Measurements from ENCODE around the gene SCAF4.

Gene SCAF4

GRCh38 chr21:31710586-31710985 lies 21.3 kb downstream of the SCAF4 start:
- DNase-seq, result no peak

DNA sequence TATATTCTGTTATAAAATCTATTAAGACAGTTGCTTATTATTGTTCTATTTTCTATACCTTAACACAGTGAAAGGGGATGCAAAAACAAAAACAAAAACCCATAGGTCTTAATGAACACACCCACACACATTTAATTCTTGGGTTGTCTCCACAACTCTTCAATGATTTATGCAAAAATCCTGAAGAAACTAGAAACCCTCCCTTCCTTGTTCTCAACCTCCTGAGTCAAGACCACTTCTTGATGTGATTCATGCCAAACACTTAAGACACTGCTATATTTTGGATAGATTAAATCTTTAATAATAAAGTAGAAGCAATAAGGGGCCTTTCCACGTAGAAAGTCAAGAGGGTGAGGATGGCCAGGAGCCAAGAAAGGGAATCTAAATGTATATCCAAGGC lies 23.4 kb downstream of the SCAF4 start:
- no peak for DNase-seq

GRCh38 chr21:31707499-31707898 lies 24.4 kb downstream of the SCAF4 start:
- DNase-seq, result no peak

DNA sequence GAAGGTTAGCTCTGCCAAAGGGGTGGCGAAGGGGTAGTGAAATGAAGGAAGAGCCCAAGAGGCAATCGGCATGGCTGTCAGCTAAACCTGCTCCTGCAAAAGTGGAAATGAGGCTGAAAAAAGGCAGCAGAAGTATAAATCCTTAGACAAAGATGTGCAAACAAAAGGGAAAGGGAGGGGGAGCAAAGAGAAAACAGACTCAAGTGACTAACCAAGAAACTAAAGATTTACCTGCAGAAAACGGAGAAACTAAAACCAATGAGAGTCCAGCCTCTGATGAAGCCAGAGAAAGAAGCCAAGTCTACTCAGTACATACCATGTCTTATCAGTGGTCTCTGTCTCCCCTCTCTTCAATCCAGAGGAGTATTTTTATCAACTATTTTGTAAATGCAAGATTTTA lies 25.4 kb downstream of the SCAF4 start:
- DNase-seq, result no peak

- DNase-seq, result no peak
Measured at GRCh38 chr21:31700040-31700439, 31.9 kb downstream of the SCAF4 start.

GRCh38 chr21:31698461-31698860 lies 33.5 kb downstream of the SCAF4 start:
- DNase-seq, result no peak

DNA sequence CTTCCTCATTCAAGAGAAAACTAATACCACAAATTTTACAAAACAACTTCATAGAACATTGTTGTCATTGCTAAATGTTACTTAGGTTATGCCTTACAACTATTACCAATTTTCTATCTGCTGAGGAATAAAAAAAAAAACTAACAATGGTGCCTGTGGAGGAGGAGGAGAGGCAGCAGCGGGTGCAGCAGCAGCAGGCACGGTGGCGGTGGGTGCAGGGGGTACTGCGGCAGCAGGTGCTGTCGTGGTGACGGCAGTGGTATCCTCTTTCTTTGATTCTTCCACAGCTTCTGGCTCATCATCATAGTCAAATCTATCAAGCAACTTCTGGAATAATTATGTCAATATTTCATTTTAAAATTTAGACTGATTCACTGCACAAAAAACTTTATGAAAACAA lies 35.5 kb downstream of the SCAF4 start:
- DNase-seq, result no peak

DNA sequence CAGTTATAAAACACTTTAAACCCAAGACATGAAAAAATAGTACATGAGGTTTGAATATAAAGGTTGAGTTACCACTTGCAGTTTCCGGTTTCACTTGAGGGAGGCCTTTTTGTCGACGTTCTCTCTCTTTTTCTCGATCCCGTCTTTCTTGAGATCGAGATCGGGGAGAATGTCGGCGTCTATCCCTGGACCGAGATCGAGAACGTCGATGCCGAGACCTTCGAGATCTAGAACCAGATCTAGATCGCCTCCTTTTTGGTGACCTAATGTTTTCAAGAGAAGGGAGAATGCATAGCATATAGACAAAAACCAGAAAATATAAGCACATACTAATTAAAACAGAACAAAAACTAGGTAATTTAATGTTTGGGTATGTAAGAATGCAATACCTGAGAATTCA lies 38.7 kb downstream of the SCAF4 start:
- no peak for DNase-seq

- no peak for DNase-seq
Measured at GRCh38 chr21:31688603-31689368, 43.1 kb downstream of the SCAF4 start.

DNA sequence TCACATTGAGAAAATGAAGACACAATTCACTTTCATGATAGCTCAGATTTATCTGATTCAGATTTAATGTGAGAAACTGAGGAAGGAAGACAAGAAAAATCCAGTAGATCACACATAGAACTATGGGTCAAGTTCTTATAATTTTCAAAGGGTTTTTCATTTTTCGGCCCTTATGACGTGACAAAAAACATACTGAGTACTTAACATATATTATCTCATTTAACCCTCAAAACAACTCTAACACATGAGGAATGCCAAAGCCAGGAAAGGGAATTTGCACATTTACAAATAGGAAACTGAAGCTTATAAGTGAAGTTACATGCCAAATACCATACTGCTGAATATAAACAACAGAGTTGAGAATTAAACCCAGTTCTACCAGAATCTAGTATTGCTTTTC lies 44.8 kb downstream of the SCAF4 start:
- DNase-seq, result no peak

DNA sequence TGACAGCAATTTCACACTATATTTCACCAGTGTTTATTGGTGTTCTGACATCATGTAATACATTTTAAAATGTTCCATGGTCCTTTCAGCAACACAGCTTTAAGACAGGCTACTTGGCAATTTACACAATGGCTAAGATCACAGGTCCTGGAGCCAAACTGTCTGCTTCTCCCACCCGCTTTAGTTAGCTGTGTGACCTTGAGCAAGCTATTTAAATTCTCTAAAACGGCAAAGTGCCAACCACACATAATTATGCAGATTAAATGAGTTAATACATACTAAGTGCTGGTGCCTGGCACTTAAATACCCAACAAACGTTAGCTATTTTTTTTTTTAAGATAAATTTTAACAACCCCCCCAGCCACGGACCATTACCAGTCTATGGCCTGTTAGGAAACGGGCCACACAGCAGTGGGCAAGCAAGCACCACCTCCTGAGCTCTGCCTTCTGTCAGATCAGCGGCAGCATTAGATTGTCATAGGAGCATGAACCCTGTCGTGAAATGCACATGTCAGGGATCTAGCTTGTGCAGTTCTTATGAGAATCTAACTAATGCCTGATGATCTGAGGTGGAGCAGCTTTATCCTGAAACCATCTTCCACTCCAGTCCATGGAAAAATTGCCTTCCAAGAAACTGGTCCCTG lies 45.5 kb downstream of the SCAF4 start:
- DNase-seq, result no peak

- no peak for DNase-seq
Measured at GRCh38 chr21:31684918-31685317, 47.0 kb downstream of the SCAF4 start.

GRCh38 chr21:31683029-31683428 lies 48.9 kb downstream of the SCAF4 start:
- DNase-seq, result no peak

DNA sequence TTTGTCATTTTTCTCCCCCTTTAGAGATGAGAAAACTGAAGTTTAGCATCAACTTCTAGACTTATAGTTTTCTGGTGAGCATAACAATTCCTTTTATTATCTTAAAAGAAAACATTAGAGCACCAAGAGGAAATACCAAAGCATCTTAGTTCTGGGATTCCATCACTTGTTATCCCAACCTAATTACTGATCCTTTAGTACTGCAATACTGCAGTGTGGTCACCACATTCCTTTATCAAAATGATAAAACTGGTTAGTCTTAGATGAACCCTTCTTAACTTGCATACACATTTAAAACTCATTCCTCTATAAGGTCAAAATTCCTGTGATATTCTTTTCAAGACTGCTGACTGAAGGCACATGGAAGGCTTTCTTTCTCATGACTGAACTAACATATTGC lies 49.3 kb downstream of the SCAF4 start:
- no peak for DNase-seq

- no peak for DNase-seq
Measured at GRCh38 chr21:31678478-31678877, 53.4 kb downstream of the SCAF4 start.

- no peak for DNase-seq
Measured at GRCh38 chr21:31677047-31677446, 54.9 kb downstream of the SCAF4 start.

DNA sequence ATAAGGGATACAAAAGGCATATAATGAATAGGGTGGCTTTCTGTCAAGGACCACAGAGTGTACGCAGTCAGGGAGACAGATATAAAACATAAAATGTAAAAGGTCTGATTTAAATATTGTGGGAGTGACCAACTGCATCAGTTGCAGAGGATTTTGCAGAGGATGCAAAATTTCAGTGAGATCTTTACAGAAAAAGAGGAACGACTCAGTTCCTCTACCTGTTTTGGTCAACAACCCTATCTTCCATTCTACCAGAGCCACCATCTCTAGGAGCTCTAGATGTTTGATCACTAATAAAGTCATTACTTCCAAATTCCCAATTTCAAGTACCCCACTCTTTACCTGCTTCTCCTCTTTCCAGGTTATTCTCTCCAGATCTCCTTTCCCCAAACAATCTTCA lies 56.0 kb downstream of the SCAF4 start:
- DNase-seq, result no peak

GRCh38 chr21:31675318-31675717 lies 56.6 kb downstream of the SCAF4 start:
- no peak for DNase-seq

DNA sequence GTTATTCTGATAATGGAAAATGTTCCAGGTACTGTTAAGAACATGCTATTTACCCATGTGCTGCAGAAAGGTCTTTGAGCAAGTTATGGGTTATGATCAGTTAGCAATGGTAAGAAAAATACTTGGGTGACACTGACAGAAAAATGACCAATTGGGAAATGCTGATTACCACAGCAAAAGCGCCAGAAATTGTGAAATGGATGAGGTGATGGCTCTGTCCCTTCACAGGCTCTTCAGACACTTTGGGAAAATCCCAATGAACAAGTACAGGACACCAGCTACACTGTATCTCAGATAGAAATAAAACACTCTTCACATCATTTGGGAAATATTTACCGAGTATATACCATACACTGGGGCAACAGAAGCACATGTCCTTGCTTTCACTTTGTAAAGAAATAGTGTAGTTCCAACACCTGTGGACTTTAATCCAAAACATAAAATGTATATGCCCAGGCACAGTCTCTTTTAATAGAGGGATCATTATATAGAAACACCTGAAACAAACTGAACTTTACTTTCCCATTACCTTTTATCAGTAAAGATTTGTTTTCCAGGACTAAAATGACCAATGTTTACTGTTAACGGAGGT lies 58.5 kb downstream of the SCAF4 start:
- no peak for DNase-seq

- DNase-seq, result no peak
Measured at GRCh38 chr21:31671931-31672330, 60.0 kb downstream of the SCAF4 start.

GRCh38 chr21:31671146-31671716 lies 60.7 kb downstream of the SCAF4 start:
- no peak for DNase-seq

- DNase-seq, result no peak
Measured at GRCh38 chr21:31670070-31670469, 61.8 kb downstream of the SCAF4 start.

- no peak for DNase-seq
Measured at GRCh38 chr21:31668651-31669491, 63.0 kb downstream of the SCAF4 start.
